Panc1 (cell line): ENCODE measurements around the gene LANCL1. TPM values are rescaled to one million over a fixed set of nuclear protein-coding genes. Genes with fewer than 3 reads are reported as not detected.

Experiments used
- ATAC-seq: fragments of 200-7000 bp; cut with Tn5 transposase; 2 replicates; pipeline ENCODE4 v1.9.1; 2020; ENCODE audit warnings: mild to moderate bottlenecking, moderate library complexity
- BruUV-seq: library from RNA; stranded (reverse); fragments of 400-500 nt; replicated peaks from 2 replicates; lab custom pipeline; 2021; lab: Mats Ljungman, UMichigan
- CTCF ChIA-PET: fragments of 300-600 bp; sonication (Branson Sonifier 250); formaldehyde crosslinking; loops from one replicate; lab custom pipeline; 2022; ENCODE audit warnings: antibody characterized with exemption; lab: Charles Lee
- POLR2A ChIA-PET: fragments of 300-600 bp; sonication (Branson Sonifier 250); formaldehyde crosslinking; loops from one replicate; lab custom pipeline; 2022; ENCODE audit warnings: antibody characterized with exemption; lab: Charles Lee
- DNase-seq: peaks from one replicate; pipeline ENCODE4 v3.0.0-alpha.2; 2010; ENCODE audit warnings: low read depth, low spot score
- H3K27ac ChIP-seq: 2 replicates; pipeline ENCODE4 v1.5.1; 2011; ENCODE audit warnings: mild to moderate bottlenecking, low read length, inconsistent platforms
- H3K27me3 ChIP-seq: fragments of 200-500 bp; sonication (Bioruptor generic); 2 replicates; pipeline ENCODE4 v1.6.0; 2014; ENCODE audit warnings: low read length, inconsistent platforms; ENCODE audit not compliant: control insufficient read depth, insufficient read depth
- H3K36me3 ChIP-seq: fragments of 200-500 bp; sonication (Bioruptor generic); 2 replicates; pipeline ENCODE4 v1.5.1; 2014; ENCODE audit warnings: inconsistent platforms, mild to moderate bottlenecking, low read length, moderate library complexity; ENCODE audit not compliant: control insufficient read depth, insufficient read depth
- H3K4me1 ChIP-seq: 2 replicates; pipeline ENCODE4 v1.5.1; 2011; ENCODE audit warnings: inconsistent platforms, mild to moderate bottlenecking, low read length, moderate library complexity; ENCODE audit not compliant: control insufficient read depth, insufficient read depth
- H3K4me3 ChIP-seq, 2 experiments: 2 replicates each; pipeline ENCODE4 v1.5.1; 2011 to 2012; ENCODE audit warnings: low read depth in 2 of 2, low read length in 2 of 2, mild to moderate bottlenecking in 2 of 2, inconsistent platforms in 1 of 2, moderate library complexity in 1 of 2
- H3K9me3 ChIP-seq: fragments of 200-500 bp; sonication (Bioruptor generic); 2 replicates; pipeline ENCODE4 v1.5.1; 2014; ENCODE audit warnings: low read depth, mild to moderate bottlenecking, inconsistent platforms, low read length, moderate library complexity; ENCODE audit not compliant: control insufficient read depth, insufficient read depth
- POLR2AphosphoS5 ChIP-seq: IDR thresholded peaks from 2 replicates; pipeline ENCODE4 v1.6.1; 2012; ENCODE audit warnings: mild to moderate bottlenecking, low read depth, low read length, moderate library complexity
- REST ChIP-seq, 2 experiments: IDR thresholded peaks; 2 replicates each; pipeline ENCODE4 v1.6.1; 2011 to 2012; ENCODE audit warnings: low read depth in 2 of 2, control low read depth in 1 of 2, low read length in 1 of 2, mild to moderate bottlenecking in 1 of 2, moderate library complexity in 1 of 2; ENCODE audit not compliant: insufficient read depth in 1 of 2
- SIN3A ChIP-seq: IDR thresholded peaks from 2 replicates; pipeline ENCODE4 v1.6.1; 2012; ENCODE audit warnings: low read depth, mild to moderate bottlenecking, low read length, moderate library complexity, borderline replicate concordance; ENCODE audit not compliant: insufficient read depth
- TCF7L2 ChIP-seq: IDR thresholded peaks from 2 replicates; pipeline ENCODE4 v1.6.1; 2011; ENCODE audit warnings: mild to moderate bottlenecking, low read depth, low read length, inconsistent platforms
- in situ Hi-C: cut with HindIII; loops from 2 replicates; pipeline ENCODE4 v1.10.0; 2016; ENCODE audit warnings: low sequenced_read_pairs, low pct_unique_long_range_greater_than_20kb
- intact Hi-C: fragments of 100-400 bp; cut with micrococcal nuclease; formaldehyde crosslinking; loops from one replicate; pipeline ENCODE4 v1.10.0; 2022; ENCODE audit not compliant: unreplicated experiment
- total RNA-seq: library from RNA; stranded (reverse); gene quantifications from one replicate; pipeline ENCODE4 v1.2.1, GENCODE V29; 2021; ENCODE audit not compliant: unreplicated experiment
- TF ChIP-seq, protein P1 (sequence below): fragments of 450-650 bp; IDR thresholded peaks from 2 replicates; pipeline ENCODE4 v1.5.1; 2017; ENCODE audit warnings: mild to moderate bottlenecking

LANCL1 gene
- total RNA-seq, 1 experiment from 2014 or later: 42.8 TPM

GRCh38 chr2:210523650-210524289 lies 47.2 kb upstream of the LANCL1 start:
- H3K27me3 ChIP-seq: no peaks in the 10 kb centered on the region
- POLR2A ChIA-PET: no interaction called here
- in situ Hi-C loops (no loop called here), intact Hi-C loops (no loop called here)
- BruUV-seq: no TSS peak
- no peaks in the 10 kb centered on the region for H3K36me3 ChIP-seq
- H3K27ac ChIP-seq: no peak overlapping the region
- H3K9me3 ChIP-seq: no peaks in the 10 kb centered on the region
- ATAC-seq (no peak), DNase-seq (no peak)
- H3K4me1 ChIP-seq: no peaks in the 10 kb centered on the region
- TF ChIP-seq POLR2AphosphoS5 (no peak), REST (IDR thresholded peaks at IDR 0.05; ENCODE audit: insufficient read depth in 1 of 2, low read depth in 2 of 2, low read length in 1 of 2) (no peak)
- H3K4me3 ChIP-seq: no peak overlapping the region
- CTCF ChIA-PET: no interaction called here

GRCh38 chr2:210522399-210522798 lies 45.8 kb upstream of the LANCL1 start:
- intact Hi-C loops: no loop called here
- Histone ChIP-seq H3K36me3 (no peaks in the 10 kb centered on the region), H3K27me3 (no peaks in the 10 kb centered on the region), H3K4me1 (no peaks in the 10 kb centered on the region), H3K27ac (no peak overlapping the region), H3K9me3 (no peaks in the 10 kb centered on the region), H3K4me3 (no peak overlapping the region)
- ATAC-seq (no peak), DNase-seq (no peak)
- POLR2A ChIA-PET: no interaction called here
- no peak for TF ChIP-seq TCF7L2
- no peak for TF ChIP-seq POLR2AphosphoS5
- TF ChIP-seq, protein P1, sequence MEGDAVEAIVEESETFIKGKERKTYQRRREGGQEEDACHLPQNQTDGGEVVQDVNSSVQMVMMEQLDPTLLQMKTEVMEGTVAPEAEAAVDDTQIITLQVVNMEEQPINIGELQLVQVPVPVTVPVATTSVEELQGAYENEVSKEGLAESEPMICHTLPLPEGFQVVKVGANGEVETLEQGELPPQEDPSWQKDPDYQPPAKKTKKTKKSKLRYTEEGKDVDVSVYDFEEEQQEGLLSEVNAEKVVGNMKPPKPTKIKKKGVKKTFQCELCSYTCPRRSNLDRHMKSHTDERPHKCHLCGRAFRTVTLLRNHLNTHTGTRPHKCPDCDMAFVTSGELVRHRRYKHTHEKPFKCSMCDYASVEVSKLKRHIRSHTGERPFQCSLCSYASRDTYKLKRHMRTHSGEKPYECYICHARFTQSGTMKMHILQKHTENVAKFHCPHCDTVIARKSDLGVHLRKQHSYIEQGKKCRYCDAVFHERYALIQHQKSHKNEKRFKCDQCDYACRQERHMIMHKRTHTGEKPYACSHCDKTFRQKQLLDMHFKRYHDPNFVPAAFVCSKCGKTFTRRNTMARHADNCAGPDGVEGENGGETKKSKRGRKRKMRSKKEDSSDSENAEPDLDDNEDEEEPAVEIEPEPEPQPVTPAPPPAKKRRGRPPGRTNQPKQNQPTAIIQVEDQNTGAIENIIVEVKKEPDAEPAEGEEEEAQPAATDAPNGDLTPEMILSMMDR: no peak
- no peak for TF ChIP-seq REST (IDR thresholded peaks at IDR 0.05; ENCODE audit: insufficient read depth in 1 of 2, low read depth in 2 of 2, low read length in 1 of 2)
- no peak for TF ChIP-seq SIN3A
- no TSS peak for BruUV-seq
- in situ Hi-C loops: no loop called here
- CTCF ChIA-PET: no interaction called here
